Neutrophil (primary cell): Measurements from ENCODE around the gene UFSP1.

ENCODE experiments used
- H3K27ac ChIP-seq: fragments of 200-600 bp; sonication (generic); 2 replicates; pipeline ENCODE4 v1.5.1; 2016; ENCODE audit warnings: mild to moderate bottlenecking, moderate library complexity
- H3K27me3 ChIP-seq: fragments of 200-600 bp; sonication (generic); 2 replicates; pipeline ENCODE4 v1.6.0; 2016; ENCODE audit warnings: mild to moderate bottlenecking
- H3K36me3 ChIP-seq: fragments of 200-600 bp; sonication (generic); 2 replicates; pipeline ENCODE4 v1.5.1; 2017
- H3K4me1 ChIP-seq, 2 experiments: fragments of 200-600 bp in 1 of 2; sonication (generic) in 1 of 2; 1 replicate in 1 of 2; 2 replicates in 1 of 2; pipeline versions ENCODE4 v1.5.1 to v1.6.1; 2013 to 2016; ENCODE audit warnings: low read depth in 1 of 2, low read length in 1 of 2, mild to moderate bottlenecking in 1 of 2, moderate library complexity in 1 of 2; ENCODE audit not compliant: control insufficient read depth in 1 of 2, insufficient read depth in 1 of 2
- H3K4me3 ChIP-seq, 2 experiments: fragments of 200-600 bp in 1 of 2; sonication (generic) in 1 of 2; 1 replicate in 1 of 2; 2 replicates in 1 of 2; pipeline ENCODE4 v1.5.1; 2013 to 2016; ENCODE audit warnings: low read depth in 1 of 2, low read length in 1 of 2, mild to moderate bottlenecking in 1 of 2, moderate library complexity in 1 of 2
- H3K9me3 ChIP-seq: fragments of 200-600 bp; sonication (generic); 2 replicates; pipeline ENCODE4 v1.5.1; 2016
- CTCF ChIP-seq: fragments of 200-600 bp; sonication (generic); IDR thresholded peaks from 2 replicates; pipeline ENCODE4 v1.5.1; 2016; ENCODE audit warnings: antibody characterized with exemption

The UFSP1 gene

DNA sequence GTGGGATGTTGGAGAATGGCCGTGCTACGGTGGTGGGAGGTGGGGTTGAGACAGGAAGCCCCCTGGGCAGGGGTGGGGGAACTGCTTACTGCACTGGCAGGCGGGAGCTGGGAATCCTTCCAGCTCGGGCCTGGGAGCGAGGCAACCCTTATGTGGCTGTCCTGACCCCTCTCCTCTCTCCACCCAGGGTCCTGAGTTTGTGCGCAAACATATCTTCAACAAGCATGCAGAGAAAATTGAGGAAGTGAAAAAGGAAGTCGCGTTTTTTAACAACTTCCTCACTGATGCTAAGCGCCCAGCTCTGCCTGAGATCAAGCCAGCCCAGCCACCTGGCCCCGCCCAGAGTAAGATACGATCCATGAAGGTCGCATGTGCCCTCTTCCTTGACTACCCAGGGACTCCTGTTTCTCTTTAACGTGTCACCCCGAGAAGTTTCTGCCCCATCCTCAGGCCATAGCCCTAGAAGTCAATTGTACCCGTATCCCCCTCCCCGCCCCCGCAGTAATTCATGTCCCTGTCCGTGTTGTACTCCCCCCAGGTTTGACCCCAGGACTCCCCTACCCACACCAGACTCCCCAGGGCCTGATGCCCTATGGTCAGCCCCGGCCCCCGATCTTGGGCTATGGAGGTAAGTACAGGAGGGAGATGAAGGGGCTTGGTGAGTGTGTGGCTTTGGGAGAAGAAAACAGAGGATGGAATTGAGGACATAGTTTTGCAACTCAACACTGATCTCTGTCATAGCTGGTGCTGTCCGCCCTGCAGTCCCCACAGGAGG, 1.8 kb downstream of the UFSP1 start:
- Histone ChIP-seq H3K27ac (peak overlapping the region; percentile 93), H3K4me1 (peaks cover 51 to 53% of the 10 kb centered on the region in 2 experiments), H3K27me3 (peaks cover 29% of the 10 kb centered on the region), H3K36me3 (peaks cover 48% of the 10 kb centered on the region), H3K4me3 (peak overlapping the region; percentile 57 to 98), H3K9me3 (no peaks in the 10 kb centered on the region)
- TF ChIP-seq CTCF, result no peak

GRCh38 chr7:100886936-100887515, 2.5 kb downstream of the UFSP1 start:
- Histone ChIP-seq H3K36me3 (peaks cover 55% of the 10 kb centered on the region), H3K27me3 (peaks cover 22% of the 10 kb centered on the region), H3K27ac (peak overlapping the region; percentile 93), H3K9me3 (no peaks in the 10 kb centered on the region), H3K4me3 (peak overlapping the region; percentile 57 to 98), H3K4me1 (peaks cover 51 to 53% of the 10 kb centered on the region in 2 experiments)
- TF ChIP-seq CTCF, result no peak

GRCh38 chr7:100886142-100886935, 3.2 kb downstream of the UFSP1 start:
- Histone ChIP-seq H3K9me3 (no peaks in the 10 kb centered on the region), H3K27ac (peak overlapping the region; percentile 93)

DNA sequence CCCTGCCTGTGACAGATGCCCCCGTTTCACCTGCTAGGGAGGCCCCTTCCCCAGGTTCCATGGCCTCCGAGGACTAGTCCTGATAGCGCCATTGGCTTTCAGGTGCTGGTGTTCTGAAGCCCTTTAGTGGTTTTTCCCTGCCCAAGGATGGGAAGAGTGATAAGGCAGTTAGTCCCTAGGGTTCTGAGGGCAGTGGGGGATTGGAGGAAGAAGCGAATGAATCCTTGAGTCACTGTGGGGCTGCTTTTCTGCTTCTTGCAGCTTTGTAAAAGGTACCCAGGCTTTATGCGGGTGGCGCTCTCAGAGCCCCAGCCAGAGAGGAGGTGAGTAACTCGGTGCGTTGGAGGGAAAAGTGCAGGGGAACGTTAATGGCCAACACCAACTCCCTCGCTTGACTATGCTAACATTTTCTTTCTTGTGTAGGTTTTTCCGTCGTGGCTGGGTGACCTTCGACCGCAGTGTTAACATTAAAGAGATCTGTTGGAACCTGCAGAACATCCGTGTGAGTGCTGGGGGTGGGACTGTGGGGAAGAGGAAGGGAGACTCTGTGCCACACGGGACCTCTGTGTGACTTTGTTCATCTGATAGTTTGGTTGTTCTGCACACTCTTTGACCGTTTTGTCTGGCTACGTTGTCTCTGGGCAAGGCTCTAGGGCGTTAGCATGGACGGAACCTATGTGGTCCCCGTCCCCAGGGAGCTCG, 3.9 kb downstream of the UFSP1 start:
- Histone ChIP-seq H3K9me3 (no peaks in the 10 kb centered on the region), H3K36me3 (peaks cover 67% of the 10 kb centered on the region), H3K4me3 (no peak overlapping the region), H3K4me1 (peaks cover 41 to 44% of the 10 kb centered on the region in 2 experiments), H3K27ac (peak overlapping the region; percentile 93), H3K27me3 (peaks cover 8% of the 10 kb centered on the region)
- no peak for TF ChIP-seq CTCF

More at GRCh38 chr7:100886142-100886935, 3.2 kb downstream of the UFSP1 start:
- peaks cover 62% of the 10 kb centered on the region for H3K36me3 ChIP-seq
- H3K4me1 ChIP-seq, result peaks cover 49 to 52% of the 10 kb centered on the region in 2 experiments
- H3K27me3 ChIP-seq, result peaks cover 15% of the 10 kb centered on the region
- peak overlapping the region in 1 of 2 experiments; percentile 98 for H3K4me3 ChIP-seq
- no peak for TF ChIP-seq CTCF
